NCI-H187 (cell line): Measurements from ENCODE around the gene C1QTNF9.
"Not testable (repeated sequence)": the region's sequence is repeated elsewhere in the genome, so short reads cannot be mapped to it uniquely, and the experiment has no call there.

ENCODE experiments used
- DNase-seq, 2 experiments: peaks; one replicate each; lab custom pipeline; 2025; lab: John Stamatoyannopoulos, UW

The C1QTNF9 gene, protein sequence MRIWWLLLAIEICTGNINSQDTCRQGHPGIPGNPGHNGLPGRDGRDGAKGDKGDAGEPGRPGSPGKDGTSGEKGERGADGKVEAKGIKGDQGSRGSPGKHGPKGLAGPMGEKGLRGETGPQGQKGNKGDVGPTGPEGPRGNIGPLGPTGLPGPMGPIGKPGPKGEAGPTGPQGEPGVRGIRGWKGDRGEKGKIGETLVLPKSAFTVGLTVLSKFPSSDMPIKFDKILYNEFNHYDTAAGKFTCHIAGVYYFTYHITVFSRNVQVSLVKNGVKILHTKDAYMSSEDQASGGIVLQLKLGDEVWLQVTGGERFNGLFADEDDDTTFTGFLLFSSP

DNA sequence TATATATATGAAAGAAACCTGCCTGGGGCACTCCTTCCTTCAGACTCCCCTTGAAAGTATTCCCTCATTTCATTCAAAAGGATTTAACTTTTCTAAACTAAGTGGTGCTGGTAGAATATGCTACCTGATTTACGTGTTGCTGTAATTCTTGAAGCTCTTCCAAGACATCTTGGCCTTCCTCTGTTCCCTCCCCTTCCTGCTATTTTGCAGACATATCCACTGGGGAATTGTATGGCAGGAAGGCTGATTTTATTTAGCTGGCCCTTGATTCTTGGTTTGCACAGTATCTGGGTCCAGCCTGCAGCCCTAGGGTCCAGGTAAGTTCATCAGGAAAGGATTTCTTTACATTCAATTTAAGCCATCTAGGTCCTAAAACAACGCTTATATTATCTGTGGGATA is at the start of gene C1QTNF9:
C1QTNF9 (plus strand) TSS at position 281 of the 400 bp plus-strand sequence. CDS start 6,424 bp downstream, outside the sequence.
- DNase-seq: not testable (repeated sequence)

DNA sequence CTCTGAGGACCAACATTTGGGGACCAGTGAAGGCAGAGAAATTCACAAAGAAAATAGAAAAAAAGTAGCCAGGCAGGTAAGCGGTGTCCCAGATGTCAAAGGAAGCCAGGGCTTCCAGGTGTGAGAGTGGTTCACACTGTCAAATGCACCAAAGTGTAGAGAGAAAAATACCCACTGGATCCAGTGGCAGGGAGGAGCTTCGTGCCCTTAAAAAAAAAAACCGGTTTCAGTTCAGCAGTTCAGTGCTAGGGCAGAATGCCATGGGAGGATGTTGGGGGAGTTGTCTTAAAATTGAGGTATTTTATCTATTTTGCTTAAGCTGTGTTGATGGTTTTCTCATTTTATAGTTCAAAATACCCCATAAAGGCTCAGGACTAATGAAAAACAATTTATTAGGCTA is 47.8 kb upstream of the C1QTNF9 start:
- DNase-seq: no peak

DNA sequence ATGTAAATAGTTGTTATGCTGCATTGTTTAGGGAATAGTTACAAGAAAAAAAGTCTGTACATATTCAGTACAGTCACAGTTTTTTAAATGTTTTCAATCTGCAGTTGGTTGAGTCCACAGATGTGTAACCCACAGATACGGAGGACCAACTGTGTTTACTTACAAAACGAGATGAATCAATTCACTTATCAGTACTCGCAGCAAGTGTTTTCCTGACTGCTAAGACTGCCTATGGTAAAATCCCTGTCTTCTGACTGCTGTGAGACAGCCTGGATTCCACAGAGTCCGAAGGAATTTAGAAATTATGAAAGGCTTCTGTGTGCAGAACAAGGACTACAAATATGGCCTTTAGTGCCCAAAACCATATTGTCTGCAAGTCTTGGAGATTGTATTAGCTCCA is 45.7 kb upstream of the C1QTNF9 start:
- DNase-seq: no peak

DNA sequence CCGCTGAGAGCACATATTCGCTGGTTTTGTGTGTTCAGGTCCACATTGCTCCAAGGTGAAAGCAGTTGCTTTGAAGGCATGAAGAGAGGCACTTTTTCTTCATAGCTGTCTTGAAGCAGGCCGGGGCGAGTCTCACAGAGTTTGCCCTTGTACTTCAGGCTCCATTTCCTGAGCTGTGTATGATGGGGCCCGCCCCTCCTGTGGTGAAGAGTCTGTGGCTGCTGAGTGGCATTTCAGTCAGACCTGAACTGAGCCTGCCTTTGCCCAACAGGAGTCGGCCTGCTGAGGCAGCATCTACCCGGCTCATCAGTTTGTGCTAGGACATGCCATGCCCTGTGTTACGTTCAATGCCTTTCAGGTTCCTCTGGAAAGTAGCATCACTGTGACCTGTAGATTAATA is 44.4 kb upstream of the C1QTNF9 start:
- DNase-seq: no peak

DNA sequence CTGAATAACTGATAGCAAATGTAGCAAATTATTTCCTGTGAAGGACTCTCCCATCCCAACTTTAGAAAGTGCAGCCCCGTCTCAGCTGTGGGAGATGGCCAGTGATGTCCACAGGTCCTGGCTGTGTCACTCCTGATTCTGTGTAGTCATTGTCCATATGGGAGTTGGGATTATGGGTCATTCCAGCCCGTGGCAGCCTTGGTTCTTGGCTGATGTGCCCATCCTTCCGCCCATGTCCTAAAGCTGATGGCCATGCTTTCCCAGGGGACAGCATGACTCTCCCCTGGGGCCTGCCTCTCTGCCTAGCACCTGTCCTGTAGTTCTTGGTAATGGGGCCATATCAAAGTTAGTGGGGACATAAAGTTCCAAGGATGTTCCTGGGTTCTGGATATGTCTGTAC is 43.9 kb upstream of the C1QTNF9 start:
- no peak for DNase-seq

DNA sequence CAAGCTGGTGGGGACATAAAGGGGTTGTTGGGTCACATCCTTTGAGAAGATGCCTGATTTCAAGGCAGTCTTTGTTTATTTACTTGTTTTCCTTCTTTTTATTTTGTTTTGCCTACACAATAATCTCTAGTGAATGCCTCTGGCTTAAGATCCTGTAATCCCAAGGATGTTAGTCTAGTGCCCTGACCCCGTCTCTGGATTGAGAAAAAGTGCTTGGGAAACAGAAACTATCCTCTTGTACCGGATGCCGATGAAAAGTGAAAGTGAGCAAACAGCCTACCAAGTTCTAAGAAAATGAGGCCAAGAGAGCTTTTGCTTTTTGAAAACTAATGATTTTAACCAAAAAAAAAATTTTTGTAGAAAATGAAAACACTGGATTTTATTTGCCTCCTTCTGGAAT is 42.1 kb upstream of the C1QTNF9 start:
- DNase-seq: no peak

DNA sequence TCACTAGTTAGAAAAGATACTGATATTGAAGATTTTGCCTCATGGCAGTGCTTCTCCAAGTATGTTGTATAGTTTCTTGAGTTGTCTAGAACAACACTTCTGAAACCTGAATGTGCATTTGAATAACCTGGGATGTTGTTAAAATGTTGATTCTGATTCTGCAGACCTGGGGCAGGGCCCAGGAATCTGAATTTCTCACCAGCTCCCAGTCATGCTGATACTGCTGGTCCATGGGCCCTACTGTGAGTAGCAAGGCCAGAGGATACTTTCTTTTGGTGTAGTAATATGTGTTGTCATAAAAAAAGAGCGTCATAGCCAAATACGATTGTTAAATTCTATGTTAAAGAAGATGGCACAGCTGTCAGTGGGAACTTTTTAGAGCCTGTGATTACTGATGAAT is 41.6 kb upstream of the C1QTNF9 start:
- no peak for DNase-seq

DNA sequence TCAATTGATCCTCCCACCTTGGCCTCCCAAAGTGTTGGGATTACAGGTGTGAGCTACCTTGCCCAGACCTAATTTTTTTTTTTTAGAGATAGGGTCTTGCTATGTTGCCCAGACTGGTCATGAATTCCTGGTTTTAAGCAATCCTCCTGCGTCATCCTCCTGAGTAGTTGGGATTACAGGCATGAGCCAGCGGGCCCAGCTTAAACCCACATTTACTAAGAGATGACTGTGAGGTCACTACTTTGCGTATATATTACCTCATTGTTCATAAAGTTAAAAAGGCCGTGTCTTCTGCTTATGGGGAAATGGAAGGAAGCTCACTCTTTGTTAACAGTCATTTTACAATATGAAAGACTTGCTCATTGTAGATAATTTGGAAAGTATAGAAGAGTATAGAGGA is 39.6 kb upstream of the C1QTNF9 start:
- DNase-seq: no peak

DNA sequence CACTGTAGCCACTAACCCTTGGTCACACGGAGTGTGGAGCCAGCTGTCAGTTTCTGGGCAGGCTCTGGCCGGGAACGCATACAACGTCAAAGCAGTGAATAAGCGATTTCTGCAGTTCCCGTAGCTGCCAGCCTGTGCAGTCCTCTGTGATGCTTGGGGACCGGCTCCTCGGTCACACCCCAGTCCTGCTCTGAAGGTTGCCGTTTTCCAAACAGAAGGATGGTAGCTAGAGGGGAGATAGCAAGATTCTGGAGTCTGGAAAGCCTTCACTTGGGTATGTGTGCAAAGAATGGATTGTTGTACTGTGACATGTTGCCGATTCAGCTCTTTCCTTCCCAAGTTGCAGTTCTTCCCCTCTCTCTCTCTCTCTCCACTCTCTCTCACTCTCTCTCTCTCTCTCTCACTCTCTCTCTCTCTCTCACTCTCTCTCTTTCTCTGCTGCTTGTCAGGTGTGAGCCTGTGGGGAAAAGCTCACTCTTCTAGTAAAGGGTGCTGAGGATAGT is 38.7 kb upstream of the C1QTNF9 start:
- no peak for DNase-seq

DNA sequence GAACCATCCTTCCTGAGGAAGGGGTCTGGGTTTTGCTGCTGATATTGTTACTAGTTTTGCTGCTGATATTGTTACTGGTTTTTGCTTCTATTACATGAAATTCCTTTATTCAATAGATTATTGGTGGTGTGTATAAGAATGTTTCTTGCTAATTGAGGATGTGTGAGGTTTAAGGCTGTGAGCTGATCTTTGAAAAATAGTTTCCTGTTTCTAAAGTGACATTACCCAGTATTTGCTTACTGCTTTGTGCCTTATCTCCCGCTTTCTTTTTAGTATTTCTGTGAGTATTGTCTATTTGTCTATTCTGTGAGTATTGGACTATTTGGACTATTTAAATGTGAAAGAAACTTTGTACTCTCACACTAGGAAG is 38.2 kb upstream of the C1QTNF9 start:
- no peak for DNase-seq

DNA sequence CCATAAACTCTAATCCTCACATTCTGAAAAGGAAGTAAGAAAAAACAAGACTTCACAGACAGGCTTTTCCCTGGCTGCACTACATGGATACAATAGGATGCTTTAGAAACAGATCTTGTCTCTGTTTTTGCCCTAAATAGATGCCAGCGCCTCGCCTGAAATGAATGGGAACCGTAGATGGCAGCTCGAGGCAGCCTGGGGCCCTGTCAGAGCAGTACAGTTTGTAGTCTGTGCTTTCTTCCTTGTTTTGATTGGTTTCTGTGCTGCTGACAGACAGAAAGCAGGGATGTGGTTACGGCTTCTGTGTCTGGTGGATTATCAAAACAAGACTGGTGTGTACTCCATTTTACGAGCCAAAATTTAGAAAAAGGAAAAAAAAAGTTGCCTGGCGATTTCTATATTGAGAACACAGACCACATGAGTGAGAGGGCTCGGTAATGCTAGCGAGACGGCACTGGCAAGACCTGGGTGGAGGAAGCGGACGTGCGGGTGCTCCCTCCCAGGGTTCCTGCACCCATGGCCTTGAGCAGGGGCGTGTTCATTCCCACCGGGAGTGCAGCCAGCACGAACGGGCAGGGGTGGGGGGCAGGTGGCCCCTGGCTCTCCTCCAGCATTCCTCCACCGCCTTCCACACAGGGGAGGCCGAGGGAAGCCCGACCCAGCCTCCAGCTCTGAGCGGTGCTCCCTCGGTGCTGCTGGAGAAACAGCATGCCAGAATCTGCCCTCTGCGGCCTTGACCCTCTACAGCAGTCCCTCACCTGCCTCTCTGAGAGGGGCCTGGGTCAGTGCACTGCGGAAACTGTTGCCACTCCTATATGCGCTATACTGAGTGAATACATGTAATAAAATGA is 37.6 kb upstream of the C1QTNF9 start:
- DNase-seq: no peak

DNA sequence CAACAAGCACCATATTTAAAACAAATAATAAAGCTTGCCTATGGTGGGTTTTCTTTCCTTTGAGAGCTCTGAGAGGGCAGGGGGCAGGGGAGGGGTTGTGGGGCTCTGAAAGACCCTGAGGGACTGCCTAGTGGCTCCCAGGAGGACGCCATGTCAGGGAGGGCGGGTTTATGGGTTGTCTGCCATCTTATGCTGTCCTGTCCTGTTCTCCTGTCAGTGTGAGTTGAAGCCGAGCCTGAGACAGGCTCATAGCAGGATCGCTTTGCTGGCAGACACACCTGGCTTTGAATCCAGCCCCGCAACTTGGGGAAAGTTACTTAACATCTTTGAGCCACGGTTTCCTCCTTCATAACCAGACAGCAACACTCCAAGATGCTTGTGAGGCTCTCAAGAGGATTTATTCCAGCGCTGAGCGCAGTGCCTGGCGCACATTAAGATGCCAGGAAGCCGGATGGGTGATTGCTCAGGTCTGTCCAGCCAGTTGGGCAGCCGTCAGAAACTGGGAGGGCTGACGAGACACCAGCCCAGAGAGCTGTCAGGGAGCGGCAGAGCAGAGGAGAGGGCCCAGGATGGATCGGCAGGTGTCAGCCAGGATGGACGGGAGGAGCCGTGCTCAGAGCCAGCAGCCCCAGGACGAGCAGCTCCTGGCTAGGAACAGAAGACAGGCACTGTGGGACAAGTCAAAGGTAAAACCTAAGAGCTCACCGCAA is 36.8 kb upstream of the C1QTNF9 start:
- DNase-seq: no peak

DNA sequence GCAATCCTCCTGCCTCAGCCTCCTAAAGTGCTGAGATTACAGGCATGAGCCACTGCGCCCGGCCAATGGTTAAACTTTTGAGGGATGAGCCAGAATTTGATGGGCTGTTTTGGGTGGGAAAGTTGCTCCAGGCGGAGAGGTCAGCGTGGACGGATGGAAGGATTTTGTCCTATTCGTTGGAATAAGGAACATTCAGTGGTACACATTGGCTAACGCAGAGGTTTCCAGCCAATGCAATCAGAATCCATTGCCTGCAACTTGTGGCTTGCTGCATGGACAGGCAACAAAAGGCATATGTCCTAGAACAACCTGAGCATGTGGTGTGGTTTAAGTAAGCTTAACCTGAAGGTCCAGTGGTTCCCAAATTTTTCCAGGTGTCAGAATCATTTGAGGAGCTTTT is 35.5 kb upstream of the C1QTNF9 start:
- no peak for DNase-seq

DNA sequence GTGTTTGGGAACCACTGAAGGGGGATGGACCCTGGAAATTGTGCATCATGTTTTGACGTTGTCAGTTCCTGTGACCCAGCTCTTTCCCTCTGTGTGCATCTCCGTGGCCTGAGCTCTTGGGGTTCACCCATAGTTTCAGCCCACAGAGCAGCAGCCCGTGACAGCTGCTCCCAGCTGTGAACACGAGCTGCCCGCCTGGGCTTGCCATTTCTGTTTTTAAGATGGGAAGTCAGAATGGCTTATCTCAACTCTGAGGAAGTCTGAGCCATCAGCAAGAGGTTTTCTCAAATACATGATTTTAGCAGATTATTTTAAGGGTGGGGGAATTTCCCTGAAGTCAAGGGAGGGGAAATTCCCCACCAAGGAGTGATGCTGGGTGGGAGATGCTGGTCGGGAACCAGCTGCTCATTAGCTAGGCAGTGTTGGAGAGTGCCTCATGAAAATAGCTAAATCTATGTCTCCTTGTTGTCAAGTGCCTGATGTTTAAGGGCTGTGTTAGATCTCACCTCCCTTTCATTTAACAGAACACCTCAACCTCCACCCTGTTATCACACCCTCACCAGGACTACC is 34.8 kb upstream of the C1QTNF9 start:
- no peak for DNase-seq

DNA sequence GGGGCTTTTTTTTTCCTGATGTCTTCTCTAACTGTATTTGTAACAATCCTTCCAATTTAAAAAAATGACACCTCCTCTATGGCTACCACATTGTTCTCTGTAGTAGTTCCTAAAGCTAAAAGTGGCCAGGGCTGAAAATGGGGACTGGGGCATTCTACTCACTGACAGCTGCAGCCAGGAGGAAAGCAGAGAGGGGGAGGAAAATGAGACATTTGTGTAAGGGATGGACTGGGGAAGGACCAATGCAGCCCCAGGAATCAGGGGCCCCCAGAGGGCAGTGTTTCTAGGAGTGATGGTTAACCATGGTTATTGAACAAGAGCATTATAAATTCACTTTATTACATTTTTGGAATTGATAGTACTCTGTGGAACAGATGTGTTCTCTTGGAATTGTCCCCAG is 34.3 kb upstream of the C1QTNF9 start:
- DNase-seq: no peak

DNA sequence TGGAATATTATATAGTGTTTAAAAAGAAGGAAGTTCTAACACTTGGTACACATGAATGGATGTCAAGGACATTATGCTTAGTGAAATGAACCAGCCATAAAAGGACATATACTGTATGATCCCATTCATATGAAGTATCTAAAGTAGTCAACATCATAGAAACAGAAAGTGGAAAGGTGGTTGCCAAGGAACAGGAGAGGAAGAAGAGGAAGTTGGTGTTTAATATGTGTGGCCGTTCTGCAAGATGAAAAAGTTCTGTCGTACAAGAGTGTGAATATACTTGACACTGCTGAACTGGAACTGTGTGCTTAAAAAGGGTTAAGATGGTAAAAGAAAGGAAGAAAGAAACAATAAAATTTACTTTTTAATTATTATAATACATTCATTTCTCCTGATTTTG is 33.1 kb upstream of the C1QTNF9 start:
- no peak for DNase-seq

DNA sequence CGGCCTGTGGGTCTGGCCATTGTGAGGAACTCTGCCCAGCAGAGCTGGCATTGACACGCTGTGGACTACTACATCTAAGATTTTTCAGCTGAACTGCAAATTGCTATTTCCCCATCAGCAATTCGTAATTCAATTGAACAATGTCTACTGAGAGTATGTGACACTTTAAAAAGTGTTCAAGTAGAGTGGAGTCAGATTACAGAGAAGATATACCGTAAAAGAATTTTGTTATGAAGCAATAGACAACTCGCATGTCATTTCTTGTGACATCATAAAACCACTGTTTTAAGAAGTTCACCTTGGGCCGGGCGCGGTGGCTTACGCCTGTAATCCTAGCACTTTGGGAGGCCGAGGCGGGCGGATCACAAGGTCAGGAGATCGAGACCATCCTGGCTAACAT is 32.5 kb upstream of the C1QTNF9 start:
- no peak for DNase-seq

DNA sequence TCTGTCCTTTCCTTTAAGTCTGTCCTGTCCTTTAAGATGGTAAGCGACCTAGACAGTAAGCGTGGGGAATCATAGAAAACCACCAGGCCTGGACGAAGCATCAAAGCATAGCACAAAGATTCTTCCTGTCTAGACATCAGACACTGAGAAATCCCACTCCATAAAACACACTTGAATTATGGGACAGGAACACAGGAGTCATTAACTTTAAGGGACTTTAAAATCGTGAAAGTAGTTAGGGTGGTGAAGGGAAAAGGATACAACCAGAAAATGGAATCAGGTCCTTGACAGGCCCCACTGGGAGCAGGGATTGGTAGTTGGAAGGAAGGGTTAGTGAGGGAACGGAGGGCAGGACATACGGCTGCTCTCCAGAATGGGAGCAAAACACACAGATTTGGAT is 31.6 kb upstream of the C1QTNF9 start:
- no peak for DNase-seq

DNA sequence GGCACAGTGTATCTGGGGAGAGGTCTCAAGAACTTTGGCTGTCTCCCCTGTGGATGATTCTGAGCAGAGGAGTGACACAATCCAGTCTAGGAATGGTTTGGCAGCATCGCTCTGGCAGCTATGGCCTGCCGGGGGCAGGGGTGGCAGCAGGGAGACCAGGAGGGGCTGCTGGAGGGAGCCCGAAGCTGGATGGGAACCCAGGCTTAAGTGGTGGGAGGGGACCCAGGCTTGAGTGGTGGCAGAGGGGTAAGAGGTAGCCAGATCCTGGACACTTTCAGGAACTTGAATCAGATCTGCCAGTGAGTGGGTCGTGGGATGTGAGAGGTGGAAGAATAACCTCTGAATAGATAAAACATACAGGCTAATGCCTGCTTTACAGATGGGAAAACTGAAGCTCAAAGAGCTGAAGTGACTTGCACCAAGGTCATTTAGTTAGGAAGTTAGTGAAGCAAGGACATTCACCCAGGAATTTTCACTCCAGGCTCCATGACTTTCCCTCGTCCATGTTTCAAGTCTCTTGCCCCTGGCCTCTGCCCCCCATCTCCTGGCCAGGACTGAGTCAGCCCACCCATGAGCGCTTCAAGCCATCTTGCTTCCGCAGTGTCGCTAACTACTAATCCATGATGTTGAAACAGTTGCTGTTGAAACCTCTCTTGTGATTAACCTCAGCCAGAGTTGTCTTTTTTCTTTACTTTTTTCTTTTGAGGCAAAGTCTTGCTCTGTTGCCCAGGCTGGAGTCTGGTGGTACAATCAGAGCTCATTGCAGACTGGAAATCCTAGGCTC is 29.9 kb upstream of the C1QTNF9 start:
- no peak for DNase-seq

DNA sequence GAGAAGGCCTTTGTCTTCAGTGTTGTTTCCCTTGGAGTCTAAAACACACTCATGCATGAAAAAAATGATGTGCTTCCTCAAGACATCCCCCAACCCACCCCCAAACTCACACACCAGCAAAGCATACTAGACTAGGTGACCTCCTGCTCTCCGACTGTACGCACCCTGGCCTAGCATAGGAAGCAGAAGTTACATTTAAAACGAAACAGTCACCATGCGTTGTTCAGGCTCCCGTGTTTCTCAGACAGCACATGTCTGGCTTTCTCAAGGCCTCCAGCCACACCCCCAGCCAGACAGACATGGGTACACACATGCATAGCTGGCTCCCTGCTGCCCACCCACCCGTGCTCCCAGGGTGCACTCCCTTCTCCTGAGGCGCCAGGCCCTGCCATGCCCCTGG is 28.7 kb upstream of the C1QTNF9 start:
- DNase-seq: no peak

DNA sequence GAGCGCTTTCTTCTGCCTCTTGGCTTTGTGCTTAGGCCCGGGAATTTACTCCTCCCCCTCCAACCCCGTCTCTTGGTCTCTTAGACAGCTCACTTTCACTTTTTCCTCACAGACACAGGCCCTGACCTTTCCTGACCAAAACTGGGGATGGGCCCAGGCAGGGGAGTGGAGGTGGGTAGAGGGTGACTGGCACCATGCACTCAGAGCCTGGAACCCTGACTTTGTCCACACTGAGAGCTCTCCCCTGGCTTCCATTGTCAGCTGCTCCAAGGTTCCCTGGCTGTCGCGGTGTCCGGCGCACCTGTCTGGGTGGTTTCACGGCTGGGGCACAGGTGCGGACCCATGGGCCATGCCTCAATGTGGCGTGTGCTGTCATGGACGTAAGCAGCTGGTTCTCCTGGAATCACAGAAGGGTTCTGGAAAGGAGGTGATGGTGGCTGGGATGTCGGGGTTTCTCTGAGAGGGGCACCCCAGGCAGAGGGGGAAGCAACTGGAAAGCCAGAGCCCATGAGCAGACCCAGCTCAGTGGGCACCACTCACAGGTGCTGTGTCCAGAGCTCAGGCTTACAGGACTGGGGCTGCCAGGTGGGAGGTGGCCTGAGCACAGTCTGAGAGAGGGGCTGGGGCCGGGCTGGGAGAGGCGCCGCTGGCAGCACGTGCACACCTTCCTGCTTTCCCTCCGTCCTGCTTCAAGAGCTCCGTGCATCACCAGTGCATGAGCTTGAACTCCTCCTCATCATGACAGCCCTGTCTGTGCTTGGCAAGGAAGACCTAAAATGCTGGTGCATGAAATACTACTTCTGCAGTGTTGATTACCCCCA is 28.0 kb upstream of the C1QTNF9 start:
- DNase-seq: no peak
